HL-60 (cell line): Measurements from ENCODE around the gene KCNJ18.
"Not testable (repeated sequence)": the region's sequence is repeated elsewhere in the genome, so short reads cannot be mapped to it uniquely, and the experiment has no call there.

Source experiments
- DNase-seq, 2 experiments: peaks; one replicate each; pipeline ENCODE4 v3.0.0-alpha.2; 2010 to 2020; ENCODE audit warnings: low read depth in 1 of 2, low spot score in 1 of 2
- H3K27ac ChIP-seq: fragments of 250-450 bp; sonication (Bioruptor Pico); replicated peaks from 2 replicates; pipeline ENCODE4 v1.5.1; 2020; ENCODE audit warnings: mild to moderate bottlenecking, moderate library complexity
- H3K27me3 ChIP-seq: fragments of 250-450 bp; sonication (Bioruptor Pico); 2 replicates; pipeline ENCODE4 v1.5.1; 2021; ENCODE audit warnings: mild to moderate bottlenecking, moderate library complexity; ENCODE audit not compliant: insufficient read depth, poor library complexity, severe bottlenecking
- H3K4me3 ChIP-seq: replicated peaks from 2 replicates; pipeline ENCODE4 v1.5.1; 2011; ENCODE audit warnings: mild to moderate bottlenecking, control low read depth, low read length; ENCODE audit not compliant: insufficient read depth
- GABPA ChIP-seq: IDR thresholded peaks from 2 replicates; pipeline ENCODE4 v1.6.1; 2012; ENCODE audit warnings: low read depth
- POLR2AphosphoS5 ChIP-seq: IDR thresholded peaks from 2 replicates; pipeline ENCODE4 v1.6.1; 2012; ENCODE audit warnings: low read depth
- REST ChIP-seq: IDR thresholded peaks from 2 replicates; pipeline ENCODE4 v1.6.1; 2012; ENCODE audit warnings: low read depth; ENCODE audit not compliant: insufficient replicate concordance
- SPI1 ChIP-seq: IDR thresholded peaks from 2 replicates; pipeline ENCODE4 v1.6.1; 2012; ENCODE audit warnings: low read depth, mild to moderate bottlenecking, borderline replicate concordance
- TF ChIP-seq, protein P1 (sequence below): IDR thresholded peaks from one replicate; pipeline ENCODE4 v1.5.1; 2011; ENCODE audit warnings: low read length, control low read depth, inconsistent platforms; ENCODE audit not compliant: insufficient read depth

KCNJ18 gene

GRCh38 chr17:21684384-21684783 lies 7.9 kb upstream of the KCNJ18 start:
- H3K27ac ChIP-seq, H3K4me3 ChIP-seq, H3K27me3 ChIP-seq, DNase-seq: not testable (repeated sequence)

DNA sequence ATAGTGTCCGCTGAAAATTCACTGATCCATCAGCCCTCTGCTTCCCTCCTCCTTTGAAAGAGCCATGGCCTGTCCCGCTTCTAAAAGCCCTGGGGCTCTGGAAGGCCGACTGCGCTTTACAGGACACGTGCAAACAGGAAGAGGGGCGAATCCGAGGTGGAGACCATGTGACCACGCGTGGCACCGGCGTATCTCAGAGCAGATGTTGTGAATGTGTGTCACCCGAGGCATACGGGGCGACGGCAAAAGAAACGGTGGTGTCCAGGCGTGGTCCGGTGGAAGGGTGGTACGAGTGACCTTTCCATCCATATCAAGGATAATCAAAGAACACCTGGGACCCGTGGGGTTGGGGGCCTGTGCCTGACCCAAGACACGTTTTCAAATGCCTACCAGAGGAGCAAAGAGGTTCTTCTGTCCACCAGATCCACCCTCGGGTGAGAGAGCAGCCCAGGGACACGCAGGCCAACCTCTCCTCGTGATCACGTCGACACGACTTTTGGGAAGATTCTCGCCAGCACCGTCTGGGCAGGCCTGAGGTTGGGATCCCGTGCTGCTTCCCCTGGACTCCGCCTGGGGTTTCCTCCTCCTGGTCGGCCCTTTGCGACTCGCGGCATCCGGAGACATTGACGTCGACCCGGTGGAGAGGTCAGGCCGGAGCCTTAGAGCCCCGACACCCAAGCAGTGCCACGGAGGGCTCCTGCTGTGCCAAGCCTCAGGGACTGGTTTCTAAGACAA lies 7.1 kb upstream of the KCNJ18 start:
- H3K4me3 ChIP-seq, H3K27ac ChIP-seq, H3K27me3 ChIP-seq, DNase-seq: not testable (repeated sequence)

DNA sequence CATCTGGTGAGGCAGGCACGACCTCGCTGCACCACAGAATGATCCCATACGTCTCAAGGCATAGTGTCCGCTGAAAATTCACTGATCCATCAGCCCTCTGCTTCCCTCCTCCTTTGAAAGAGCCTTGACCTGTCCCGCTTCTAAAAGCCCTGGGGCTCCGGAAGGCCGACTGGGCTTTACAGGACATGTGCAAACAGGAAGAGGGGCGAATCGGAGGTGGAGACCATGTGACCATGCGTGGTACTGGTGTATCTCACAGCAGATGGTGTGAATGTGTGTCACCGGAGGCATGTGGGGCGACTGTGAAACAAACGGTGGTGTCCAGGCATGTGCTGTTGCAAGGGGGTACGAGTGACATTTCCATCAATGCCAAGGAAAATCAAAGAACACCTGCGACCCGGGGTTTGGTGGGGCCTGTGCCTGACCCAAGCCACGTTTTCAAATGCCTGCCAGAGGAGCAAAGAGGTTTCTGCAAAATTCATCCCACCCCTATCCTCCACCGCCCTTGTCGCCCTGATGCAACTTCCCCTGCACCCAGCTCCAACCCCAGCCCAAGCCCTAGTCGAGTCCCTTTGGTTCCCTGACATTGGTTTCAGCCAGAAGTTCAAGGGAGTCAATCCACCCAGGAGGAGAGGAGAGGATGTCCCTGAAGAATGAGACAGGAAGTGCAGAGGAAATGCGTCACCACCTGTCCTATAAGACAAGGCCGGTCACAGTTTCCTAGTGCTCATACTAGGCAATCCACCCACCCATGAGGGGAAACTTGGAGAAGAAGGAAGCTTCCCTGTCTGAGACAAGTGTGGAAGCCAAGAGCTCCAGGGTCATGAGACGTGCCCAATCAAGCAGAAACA lies 5.9 kb upstream of the KCNJ18 start:
- no peak for DNase-seq
- Histone ChIP-seq H3K4me3 (no peak overlapping the region), H3K27me3 (no peaks in the 10 kb centered on the region), H3K27ac (no peak overlapping the region)
- TF ChIP-seq, protein P1, sequence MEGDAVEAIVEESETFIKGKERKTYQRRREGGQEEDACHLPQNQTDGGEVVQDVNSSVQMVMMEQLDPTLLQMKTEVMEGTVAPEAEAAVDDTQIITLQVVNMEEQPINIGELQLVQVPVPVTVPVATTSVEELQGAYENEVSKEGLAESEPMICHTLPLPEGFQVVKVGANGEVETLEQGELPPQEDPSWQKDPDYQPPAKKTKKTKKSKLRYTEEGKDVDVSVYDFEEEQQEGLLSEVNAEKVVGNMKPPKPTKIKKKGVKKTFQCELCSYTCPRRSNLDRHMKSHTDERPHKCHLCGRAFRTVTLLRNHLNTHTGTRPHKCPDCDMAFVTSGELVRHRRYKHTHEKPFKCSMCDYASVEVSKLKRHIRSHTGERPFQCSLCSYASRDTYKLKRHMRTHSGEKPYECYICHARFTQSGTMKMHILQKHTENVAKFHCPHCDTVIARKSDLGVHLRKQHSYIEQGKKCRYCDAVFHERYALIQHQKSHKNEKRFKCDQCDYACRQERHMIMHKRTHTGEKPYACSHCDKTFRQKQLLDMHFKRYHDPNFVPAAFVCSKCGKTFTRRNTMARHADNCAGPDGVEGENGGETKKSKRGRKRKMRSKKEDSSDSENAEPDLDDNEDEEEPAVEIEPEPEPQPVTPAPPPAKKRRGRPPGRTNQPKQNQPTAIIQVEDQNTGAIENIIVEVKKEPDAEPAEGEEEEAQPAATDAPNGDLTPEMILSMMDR: no peak
- TF ChIP-seq REST (no peak), SPI1 (no peak), POLR2AphosphoS5 (no peak), GABPA (no peak)

DNA sequence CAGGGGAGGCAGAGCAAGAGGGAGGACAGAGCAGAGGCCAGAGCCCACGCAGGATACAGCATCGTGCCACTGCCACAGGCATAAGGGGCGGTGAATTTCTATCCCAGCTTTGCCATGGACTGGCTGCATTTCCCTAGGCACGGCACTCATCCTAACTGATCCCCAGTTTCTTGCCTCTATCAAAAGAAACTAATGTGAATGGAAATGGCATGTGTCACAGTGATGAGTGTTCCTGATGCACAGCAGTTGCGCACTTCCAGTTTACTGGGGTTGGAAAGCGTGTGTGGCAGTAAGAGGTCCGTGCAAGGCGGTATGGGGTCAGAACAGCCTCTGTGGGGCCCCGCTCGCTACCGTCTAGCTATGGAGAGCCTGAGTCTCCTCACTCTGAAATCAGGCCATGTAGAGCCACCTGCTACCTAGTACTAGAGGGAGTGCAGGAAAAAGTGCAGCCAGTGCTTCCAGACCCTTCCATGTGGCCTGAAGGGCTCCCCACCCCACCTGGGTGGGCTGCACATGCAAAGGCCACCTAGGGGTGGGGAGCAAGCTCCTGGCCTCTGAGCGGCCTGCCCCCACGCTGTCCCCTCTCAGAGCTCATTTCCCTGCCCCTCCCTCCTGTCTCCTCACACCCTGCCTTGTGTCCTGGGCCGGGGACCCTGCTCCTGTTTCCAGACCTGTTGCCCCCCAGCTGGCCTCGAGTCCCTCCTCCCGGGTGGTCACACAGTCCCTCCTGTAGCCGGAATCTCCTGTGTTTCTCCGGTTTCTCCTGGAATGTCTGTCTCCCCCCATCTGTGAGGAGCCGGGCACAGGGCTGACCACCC lies 5.0 kb upstream of the KCNJ18 start:
- no peaks in the 10 kb centered on the region for H3K27me3 ChIP-seq
- no peak overlapping the region for H3K4me3 ChIP-seq
- DNase-seq: no peak
- TF ChIP-seq GABPA (no peak), POLR2AphosphoS5 (no peak), REST (no peak), SPI1 (no peak)
- TF ChIP-seq, protein P1: no peak
- H3K27ac ChIP-seq: no peak overlapping the region
